ENCODE measurements around the gene TBL1X. TPM values are rescaled to one million over a fixed set of nuclear protein-coding genes. Genes with fewer than 3 reads are reported as not detected.

Gene TBL1X
- total and polyA plus RNA-seq, 2 donors (not counting 3 experiments of a cell fraction or from before 2014, with no cell fraction given): 8.7 to 25.3 TPM

- CTCF ChIA-PET: interaction anchor here (1.4 kb wide), 1 partner anchor 13 kb away, joined by 4 read pairs; no protein-coding TSS in a partner anchor
- dilution Hi-C loops (cut with MboI; ENCODE audit: extremely low pct_ligation_motif_present, low sequenced_read_pairs) (no loop called here), intact Hi-C loops (cut with micrococcal nuclease) (no loop called here)
- H3K36me3 ChIP-seq (ENCODE audit: control insufficient read depth in 2 of 2, extremely low read depth in 1 of 2, insufficient read depth in 2 of 2, low read length in 2 of 2): no peaks in the 10 kb centered on the region
- H3K9me3 ChIP-seq (replicated peaks; ENCODE audit: control insufficient read depth, insufficient read depth, low read length): no peaks in the 10 kb centered on the region
- H3K27ac ChIP-seq (ENCODE audit: insufficient read depth, low read depth, low read length): no peak overlapping the region
- H3K9me1 ChIP-seq (replicated peaks; ENCODE audit: control insufficient read depth, extremely low read depth, insufficient read depth, low read length): no peaks in the 10 kb centered on the region
- no peaks in the 10 kb centered on the region for H4K20me1 ChIP-seq (replicated peaks; ENCODE audit: control insufficient read depth, extremely low read depth, insufficient read depth, low read length)
- no TSS peak for BruUV-seq (replicated peaks)
- peaks cover under 1% of the 10 kb centered on the region for H3K79me2 ChIP-seq (ENCODE audit: control insufficient read depth, insufficient read depth, low read length)
- no peak overlapping the region for H3K4me3 ChIP-seq (replicated peaks in 1 of 3; ENCODE audit: insufficient read depth in 1 of 3, low read depth in 1 of 3, low read length in 3 of 3)
- POLR2A ChIA-PET: no interaction called here
- DNase-seq (ENCODE audit: low read depth, low spot score) (no peak), FAIRE-seq (no peak)
- no peak for TF ChIP-seq POLR2A (IDR thresholded peaks at IDR 0.05; ENCODE audit: low read depth, low read length)
- TF ChIP-seq JUN (IDR thresholded peaks at IDR 0.05; ENCODE audit: borderline replicate concordance, insufficient read depth, insufficient read length, low read depth): no peak
- no peak for TF ChIP-seq CTCF (IDR thresholded peaks at IDR 0.05; ENCODE audit: extremely low read depth in 1 of 2, insufficient read depth in 1 of 2, low read depth in 1 of 2, low read length in 2 of 2)
- no peak for TF ChIP-seq POLR2AphosphoS5 (IDR thresholded peaks at IDR 0.05; ENCODE audit: insufficient read depth, low read depth, low read length)
- no peak for TF ChIP-seq GATA2 (IDR thresholded peaks at IDR 0.05; ENCODE audit: insufficient read depth, insufficient read length, low read depth, low read length)
- TF ChIP-seq MAX (IDR thresholded peaks at IDR 0.05; ENCODE audit: insufficient read depth, insufficient read length): no peak
- no peaks in the 10 kb centered on the region for H3K27me3 ChIP-seq (ENCODE audit: control insufficient read depth in 2 of 2, insufficient read depth in 2 of 2, low read length in 2 of 2)
- H2AFZ ChIP-seq (ENCODE audit: low read depth, low read length): no peak overlapping the region
- no peak overlapping the region for H3K4me2 ChIP-seq (ENCODE audit: insufficient read depth, low read length)
- H3K9ac ChIP-seq (replicated peaks; ENCODE audit: extremely low read depth, insufficient read depth, low read length): no peak overlapping the region
- peaks cover 15% of the 10 kb centered on the region for H3K4me1 ChIP-seq (ENCODE audit: control insufficient read depth, extremely low read depth, insufficient read depth, low read length)
These were observed 98.0 kb downstream of the TBL1X start for GRCh38 chrX:9562851-9563250.

Data from endothelial cell of umbilical vein (primary cell).